Measurements from ENCODE around the gene DGCR2.

GRCh38 chr22:19137384-19138216 lies 15.4 kb upstream of the DGCR2 start:
- TF ChIP-seq, protein P1, sequence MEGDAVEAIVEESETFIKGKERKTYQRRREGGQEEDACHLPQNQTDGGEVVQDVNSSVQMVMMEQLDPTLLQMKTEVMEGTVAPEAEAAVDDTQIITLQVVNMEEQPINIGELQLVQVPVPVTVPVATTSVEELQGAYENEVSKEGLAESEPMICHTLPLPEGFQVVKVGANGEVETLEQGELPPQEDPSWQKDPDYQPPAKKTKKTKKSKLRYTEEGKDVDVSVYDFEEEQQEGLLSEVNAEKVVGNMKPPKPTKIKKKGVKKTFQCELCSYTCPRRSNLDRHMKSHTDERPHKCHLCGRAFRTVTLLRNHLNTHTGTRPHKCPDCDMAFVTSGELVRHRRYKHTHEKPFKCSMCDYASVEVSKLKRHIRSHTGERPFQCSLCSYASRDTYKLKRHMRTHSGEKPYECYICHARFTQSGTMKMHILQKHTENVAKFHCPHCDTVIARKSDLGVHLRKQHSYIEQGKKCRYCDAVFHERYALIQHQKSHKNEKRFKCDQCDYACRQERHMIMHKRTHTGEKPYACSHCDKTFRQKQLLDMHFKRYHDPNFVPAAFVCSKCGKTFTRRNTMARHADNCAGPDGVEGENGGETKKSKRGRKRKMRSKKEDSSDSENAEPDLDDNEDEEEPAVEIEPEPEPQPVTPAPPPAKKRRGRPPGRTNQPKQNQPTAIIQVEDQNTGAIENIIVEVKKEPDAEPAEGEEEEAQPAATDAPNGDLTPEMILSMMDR (IDR thresholded peaks at IDR 0.05; ENCODE audit: poor library complexity, severe bottlenecking) = no peak
- TF ChIP-seq EZH2 (IDR thresholded peaks at IDR 0.05; ENCODE audit: borderline replicate concordance, insufficient read depth, low read length, poor library complexity, severe bottlenecking) (no peak), SMC3 (conservative IDR thresholded peaks at IDR 0.05; ENCODE audit: poor library complexity) (no peak), POLR2AphosphoS5 (IDR thresholded peaks at IDR 0.05) (no peak), MXI1 (conservative IDR thresholded peaks at IDR 0.05; ENCODE audit: poor library complexity, severe bottlenecking) (no peak), RAD21 (conservative IDR thresholded peaks at IDR 0.05) (no peak)
